Stimulated activated CD8-positive, alpha-beta memory T cell treated with anti-CD3 and anti-CD28 coated beads, Interleukin-15, amount 100 ng/mL, for 1 hour (primary cell): ENCODE results near the gene GRM4.

Experiments
- DNase-seq: peaks from one replicate; pipeline ENCODE4 v3.0.0-alpha.2; 2020; ENCODE audit warnings: low read depth

GRM4 gene

DNA sequence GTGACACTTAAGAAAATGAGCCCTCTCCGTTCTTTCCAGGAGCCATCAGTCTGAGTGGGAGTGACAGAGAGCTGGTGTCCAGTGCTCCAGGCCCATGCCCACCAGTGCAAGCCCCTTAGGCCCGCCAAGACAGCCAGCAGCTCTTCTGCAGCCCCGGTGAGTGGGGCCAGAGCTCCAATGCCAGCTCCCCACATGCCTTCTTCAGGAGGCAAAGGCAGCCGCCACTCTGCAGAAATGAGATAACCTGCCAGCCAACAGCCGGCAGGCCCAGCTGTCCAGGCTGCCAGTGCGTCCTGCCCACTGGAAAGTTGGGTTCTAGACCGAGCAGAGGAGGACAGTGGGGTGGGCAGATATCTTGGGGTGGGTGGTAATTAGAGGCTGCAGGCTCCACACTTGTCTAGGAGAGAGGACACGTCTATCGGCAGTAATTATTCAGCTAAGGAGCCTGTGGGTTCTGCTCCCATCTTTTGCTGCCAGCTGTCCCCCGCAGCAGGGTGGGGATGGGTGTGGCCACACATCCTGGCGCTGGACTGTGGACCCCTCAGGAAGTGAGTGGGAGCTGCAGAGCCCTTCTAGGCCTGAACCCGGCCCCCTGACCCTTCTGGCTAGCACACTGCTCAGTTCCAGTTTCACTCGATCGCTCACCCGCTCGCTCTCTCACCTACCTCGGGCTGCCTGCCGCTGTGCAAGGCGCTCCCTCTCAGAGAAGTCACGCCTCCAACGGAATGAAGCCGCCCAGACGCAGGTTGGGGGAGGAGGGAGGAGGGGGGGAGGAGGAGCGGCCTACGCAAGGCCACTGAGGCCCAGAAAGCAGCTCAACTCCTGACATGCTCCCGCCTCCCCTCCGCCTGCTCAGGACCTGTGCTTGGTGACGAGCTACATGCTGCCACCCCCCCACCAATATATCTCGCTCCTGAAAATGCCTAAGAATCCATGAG, 3.6 kb downstream of the GRM4 start:
- no peak for DNase-seq

DNA sequence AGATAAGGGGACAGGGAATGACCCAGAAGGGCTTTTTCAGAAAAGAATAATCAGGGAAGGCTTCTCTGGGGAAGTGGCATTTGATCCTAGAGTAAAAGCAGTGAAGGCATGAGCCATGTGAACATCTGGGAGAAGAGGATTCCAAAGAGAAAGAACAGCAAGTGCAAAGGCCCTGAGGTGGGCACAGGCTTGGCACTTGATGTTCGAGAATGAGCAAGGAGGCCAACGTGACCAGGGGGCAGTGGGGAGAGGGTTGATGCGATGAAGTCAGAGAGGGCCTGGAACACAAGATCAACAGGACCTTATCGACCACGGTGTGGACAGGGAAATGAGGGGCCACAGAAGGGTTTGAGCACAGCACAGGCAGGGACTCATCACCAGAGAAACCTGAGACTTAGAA, 5.8 kb downstream of the GRM4 start:
- DNase-seq = no peak

DNA sequence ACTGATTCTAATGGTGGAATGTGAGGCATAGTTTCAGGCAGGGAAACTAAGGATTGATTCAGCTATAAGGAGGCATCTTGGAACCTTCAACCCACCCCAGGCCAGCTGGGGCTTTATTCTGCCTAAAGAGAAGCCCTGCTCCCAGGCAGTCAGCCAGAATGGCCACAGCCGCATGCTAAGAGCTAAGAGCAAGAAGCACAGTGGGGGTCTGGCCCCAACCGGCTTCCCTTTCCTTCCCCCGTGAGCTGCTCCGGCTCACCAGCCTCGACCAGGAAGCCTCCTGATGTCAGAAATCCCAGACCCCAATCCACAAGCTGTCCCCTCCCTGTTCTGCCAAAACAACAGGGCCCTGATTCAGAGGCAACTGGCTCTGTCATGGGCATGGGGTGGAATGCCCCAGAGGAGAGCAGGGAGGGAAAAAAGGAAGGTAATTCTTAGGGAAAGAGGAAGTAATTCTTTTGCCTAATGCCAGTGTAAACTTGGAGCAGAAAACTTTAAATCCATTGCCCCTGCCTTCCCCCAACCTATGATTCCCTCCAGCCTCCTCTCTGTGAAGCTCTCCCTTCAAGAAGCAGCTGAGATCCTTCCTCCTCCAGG, 6.9 kb downstream of the GRM4 start:
- DNase-seq = no peak

DNA sequence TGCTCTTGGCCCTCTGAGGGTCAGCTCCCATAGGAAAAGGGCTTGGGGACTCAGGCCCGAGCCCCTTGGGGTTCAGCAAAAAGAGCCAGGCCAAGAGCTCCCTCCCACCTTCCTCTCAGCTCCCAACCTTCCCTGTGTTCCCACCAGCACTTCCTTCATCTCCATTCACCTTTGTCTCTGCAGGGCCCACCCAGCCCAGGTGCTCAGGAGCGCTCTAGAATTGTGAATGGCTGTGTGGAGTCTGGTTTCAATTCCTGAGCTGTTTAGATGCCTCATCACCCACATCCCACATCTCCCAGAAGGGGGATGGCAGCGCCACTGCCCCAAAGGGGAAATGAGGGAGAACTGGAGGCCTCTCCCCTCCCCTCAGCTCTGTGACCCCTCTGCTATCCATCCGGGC, 7.7 kb downstream of the GRM4 start:
- DNase-seq = no peak

DNA sequence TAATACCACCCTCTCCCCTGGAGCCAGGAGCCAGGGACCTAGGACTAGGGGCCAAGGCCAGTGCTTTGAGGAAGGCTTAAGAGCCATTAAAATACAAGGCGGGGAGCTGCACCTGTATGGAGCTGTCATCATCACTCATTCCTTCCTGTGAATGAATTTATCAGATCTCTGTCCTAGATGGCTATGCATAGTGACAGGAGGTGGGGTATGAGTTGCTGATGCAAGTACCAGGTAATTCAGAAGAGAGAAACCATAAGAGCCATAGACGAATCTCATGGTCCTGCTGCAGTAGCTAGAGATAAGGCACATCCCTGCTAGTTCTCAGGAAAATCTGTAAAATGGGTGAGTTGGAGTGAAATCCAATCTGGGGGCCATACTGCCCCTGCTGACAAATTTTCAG, 10.3 kb downstream of the GRM4 start:
- no peak for DNase-seq

DNA sequence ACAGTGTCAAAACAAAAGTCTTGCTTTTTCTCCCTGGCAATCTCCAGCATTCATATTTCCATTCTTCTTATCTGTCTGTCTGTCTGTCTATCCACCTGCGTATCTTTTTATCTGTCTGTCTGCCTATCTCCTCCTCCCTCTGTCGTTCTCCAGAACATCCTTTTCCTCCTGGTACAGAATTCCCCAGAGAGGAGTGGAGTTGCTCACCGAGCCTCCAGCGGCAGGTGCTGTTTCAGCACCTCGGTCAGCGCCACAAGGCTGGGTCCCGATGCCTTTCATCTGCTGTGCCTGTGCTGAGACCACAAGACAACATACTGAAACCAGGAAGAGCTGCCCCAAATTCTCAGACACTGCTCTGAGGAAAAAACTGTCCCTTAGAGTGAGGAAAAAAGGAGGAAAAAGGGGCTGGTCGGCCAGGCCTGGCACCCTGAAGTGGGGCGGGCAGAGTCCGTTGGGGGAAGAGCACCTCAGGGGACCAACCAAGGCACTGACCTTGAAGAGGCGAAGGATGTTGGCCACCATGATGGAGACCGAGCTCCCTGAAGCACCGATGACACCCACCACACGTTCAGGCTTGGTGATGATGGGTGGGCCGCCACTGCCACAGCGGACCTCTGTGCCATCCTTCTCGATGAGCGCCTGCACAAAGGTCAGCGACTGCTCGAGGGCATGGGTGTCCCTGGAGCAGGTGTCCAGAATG, 13.3 kb downstream of the GRM4 start:
- no peak for DNase-seq

DNA sequence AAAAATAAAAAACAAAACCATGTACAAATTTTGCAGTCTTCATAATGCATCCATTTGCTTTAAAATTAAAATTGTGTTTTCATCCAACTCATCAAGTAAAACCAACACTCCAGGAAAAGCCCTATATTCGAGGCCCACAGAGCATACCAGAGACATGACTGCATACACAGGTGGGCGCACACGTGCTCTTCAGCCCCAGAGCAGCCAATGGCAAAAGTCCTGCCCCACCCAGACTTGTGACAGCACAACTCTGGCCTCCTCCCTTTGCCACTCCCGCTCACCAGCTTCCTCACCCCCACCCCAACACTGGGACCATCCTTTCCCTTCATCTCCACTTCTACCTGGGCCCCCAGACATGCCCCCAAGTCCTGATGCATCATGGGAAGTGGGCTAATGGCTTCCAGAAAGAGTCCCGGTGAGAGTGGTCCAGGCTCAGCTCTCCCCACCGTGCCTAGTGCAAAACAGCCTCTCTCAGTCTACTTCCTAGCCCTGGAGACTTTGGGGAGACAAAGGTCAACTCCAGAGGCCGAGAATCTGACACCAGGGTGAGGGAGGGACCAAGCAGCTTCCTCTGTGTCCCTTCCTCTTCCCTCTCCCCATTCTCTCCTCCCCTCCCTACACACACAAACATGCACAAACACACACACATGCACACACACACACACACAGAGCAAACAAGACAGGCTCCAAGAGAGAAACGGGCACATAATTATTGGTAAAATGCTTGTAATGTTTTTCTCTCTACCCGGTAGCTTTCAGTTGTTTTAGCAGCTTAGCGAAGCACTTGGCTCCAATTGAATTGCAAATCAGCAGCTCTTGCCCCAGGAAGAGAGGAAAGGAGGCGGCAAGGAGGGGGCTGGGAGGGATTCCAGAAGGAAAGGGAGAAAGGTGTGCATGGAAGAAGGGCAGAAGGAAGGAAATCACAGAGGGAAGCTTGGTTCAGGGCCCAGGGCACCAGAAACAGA, 14.3 kb downstream of the GRM4 start:
- DNase-seq = no peak

DNA sequence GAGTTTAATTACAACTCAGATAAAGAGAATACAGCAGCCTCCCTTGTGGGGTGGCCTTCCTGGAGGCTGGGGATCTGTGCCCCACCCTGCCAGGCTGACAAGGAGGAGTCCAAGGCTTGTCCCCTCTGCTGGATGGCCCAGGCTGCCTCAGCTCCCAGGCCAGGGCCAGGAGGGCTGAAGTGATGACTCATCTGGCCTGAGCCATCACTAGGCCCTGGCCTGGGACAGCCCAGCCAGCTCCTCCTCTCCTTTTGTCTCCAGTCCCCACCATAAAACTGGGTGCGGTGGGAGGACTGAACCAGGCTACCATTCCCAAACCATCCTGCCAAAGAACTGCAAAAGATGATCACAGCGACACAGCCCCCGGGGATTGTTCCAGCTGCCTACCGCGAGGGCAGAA, 15.0 kb downstream of the GRM4 start:
- DNase-seq = no peak

DNA sequence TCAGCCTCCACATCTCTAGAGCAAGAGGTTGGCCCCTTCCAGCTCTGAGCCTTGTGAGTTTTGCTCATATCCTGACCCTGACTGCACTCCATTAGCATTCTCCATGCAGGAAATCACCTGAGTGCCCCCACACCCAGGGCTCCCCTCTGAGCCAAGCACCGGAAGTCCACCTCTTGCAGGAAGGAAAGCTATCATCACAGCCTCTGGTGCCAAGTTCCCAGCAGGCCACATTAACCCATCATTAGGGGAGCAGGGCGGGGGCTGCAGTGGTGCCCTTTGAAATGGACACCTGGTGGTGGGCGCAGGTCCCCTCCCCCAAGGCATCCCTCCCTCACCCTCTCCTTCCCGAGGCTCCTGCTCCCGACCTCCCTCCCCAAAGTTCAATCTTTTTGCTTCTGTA, 16.1 kb downstream of the GRM4 start:
- no peak for DNase-seq

DNA sequence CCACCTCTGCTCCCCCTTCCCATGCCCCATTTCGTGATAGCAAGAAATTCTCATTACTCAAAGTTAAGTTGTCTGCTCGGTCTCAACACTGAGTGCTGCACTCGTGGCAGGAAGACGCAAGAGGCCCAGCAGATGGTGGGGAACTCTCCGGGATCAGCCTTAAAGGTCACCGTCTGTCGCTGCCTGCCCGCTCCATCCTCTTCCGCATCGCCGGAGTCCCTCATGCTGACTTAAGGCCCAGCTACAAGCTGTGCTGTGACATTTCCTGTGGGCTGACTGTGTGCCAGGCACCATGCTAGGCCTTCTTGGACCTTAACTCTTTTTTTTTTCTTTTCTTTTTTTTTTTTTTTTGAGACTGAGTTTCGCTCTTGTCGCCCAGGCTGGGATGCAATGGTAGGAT, 17.8 kb downstream of the GRM4 start:
- no peak for DNase-seq

DNA sequence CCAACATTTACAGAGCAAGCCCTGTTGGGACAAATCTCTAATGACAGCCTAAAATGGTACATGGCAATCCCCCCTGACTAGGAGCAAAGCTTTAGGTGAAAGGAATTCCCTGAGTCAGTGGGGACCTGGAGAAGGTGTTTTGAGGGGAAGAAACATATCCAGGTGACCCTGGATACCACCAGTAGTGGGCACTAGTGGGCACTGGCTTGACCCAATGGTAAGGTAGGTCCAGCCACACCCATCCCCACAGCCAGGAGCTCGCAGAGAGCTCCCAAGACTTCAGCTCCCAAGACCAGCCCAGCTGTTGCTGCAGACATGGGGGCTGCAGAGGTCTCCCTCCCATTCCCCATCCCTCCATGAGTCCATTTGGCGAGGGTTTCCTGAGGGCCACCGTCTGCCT, 19.5 kb downstream of the GRM4 start:
- no peak for DNase-seq

DNA sequence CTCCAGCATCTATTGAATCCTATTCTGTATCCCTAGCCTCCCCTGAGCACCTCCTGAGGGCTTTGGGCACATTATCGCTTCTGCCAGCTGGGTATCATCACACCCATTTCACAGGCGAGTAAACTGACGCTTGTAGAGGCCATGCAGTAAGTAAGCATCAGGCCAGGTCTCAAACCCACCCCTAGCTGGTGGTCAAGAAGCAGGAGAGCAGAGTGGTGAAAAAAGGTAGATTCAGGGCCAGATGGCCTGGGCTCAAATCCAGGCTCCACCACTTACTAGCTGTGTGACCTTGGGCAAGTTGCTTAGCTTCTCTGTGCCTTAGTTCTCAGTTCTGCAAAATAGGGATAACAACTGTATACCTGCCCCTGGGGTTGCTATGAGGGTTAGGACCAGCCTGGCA, 19.9 kb downstream of the GRM4 start:
- no peak for DNase-seq

DNA sequence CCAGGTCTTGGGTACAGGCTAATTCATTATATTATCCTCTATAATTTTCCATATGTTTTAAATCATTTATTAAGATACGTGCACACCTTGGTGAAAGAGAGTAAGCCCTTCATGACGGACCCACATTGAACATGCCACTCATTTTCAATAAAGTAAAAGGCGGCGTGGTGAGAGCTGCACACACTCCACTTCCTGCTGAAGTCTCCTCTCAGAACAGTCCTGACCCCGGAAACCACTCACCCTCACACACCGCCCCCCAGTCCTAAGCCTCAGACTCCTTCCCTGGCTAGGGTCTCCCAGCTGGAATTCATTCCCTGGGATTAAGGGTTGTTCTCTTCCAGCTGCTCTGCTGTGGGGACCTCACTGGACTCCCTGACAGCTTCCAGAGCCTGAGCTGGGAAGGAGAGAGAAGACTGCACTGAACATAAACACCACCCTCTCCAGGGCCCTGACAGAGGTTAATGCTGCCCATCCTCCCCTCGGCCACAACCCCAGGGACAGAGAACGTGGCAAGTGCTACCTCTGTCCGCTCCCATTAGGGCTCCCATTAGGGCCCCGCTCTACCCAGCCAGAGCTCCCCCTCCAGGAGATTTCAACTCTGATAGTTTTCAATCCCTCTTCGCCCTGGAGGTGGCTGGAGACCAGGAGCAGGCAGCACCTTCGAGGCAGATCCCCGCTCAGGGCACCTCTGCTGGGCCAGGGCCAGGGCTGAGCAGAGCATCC, 24.8 kb downstream of the GRM4 start:
- DNase-seq = no peak

DNA sequence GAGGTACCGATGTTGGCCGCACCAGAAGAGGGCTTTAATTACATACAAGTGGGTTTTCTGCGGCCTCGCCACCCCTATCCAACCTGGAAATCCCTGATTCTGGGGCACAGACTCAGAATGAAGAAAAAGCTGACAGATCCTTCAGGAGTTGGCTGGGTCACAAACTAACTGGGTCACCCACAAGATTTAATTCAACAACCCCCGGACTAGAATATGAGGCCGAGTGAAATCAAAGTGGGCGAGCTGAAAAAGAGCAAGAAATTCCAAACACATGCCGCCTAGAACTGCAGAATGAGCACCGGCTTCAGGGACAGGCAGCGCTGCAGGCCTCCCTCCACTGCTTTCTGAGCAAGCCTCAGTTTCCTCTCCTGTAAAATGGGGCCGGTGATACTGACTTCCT, 30.0 kb downstream of the GRM4 start:
- DNase-seq = no peak

DNA sequence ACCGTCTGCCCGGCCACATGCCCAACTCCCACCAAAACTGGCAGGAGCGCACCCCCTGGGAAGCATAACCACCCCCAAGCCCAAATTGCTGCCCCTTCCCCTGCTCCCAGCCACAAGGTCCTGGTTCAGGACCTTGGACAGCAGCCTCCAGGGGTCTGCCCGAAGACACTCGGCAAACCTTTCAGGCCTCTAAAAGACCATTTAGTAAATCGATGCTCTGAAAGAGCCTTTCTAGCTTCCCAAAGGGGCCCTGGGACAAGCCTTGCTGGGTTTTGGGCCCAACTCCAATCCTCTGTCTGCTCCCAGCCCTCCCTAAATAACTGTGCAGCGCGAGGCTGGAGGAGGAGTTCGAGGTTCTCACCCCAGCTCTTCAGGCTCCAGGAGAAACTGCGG, 30.5 kb downstream of the GRM4 start:
- no peak for DNase-seq

DNA sequence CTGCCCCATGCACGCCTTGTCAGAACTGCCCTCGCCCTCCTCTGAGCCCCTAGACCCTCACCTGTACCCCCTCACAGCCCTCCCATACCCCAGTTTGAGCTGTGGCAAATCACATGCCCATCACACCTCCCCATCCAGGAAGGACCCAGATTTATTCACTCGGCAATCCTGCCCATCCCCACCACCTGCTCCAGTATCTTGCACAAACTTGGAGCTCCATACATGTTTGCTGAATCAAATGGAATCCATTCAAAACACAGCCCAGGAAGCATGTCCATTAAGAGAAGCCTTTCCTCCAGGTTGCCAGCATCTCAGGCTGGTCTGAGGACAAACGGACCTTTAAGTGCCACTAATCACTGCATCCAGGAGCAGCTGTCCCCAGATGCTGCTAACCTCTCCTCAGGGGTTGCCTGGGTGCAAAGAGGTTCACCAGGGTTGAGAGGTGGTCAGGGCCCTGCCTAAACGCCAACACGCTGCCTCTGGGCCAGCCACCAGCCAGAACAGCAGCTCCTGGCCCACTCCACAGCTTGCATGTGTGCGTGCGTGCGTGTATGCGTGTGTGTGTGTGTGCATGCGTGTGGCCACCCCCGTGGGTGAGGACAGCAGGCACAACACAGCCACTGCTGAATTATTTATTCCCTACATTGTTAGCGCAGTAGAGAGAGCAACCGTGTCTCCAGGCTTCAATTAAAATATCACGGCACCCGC, 31.0 kb downstream of the GRM4 start:
- DNase-seq = no peak

DNA sequence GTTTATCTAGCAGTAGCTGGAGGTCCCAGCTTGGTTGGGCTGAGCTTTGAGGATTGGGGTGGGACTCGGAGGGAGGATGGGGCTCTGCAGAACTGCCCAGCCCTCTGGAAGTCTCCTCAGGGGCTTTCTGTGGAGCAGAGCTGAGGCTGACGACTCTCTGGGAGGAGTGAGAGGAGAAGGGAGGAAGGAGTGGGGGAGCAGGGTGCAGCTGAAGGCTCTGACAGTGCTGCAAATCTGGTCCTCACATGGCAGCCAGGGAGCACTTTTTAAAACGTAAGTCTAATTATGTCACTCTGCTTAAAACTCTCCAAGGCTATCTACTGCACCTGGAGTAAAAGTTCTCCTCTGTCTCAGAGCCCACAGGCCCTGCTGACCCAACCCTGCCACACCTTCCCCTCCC, 32.4 kb downstream of the GRM4 start:
- DNase-seq = no peak

DNA sequence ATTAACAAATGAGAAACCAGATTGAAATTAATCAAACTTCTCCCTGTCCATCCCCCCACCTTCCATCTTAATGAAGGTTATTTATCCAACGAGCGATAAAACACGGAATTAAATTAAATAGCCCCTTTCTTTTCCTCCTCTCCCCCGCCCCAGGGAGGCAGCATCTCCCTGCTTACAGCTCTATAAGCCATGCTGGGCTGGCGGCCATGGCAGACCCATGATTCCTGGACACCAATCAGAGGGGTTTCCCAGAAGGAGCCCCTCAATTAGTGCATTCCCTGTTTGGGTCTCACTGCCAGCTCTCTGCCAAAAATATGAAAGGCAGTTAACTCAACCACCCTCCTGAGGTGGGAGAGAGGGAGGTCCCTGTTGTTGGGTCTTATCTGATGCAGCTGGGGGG, 33.8 kb downstream of the GRM4 start:
- DNase-seq = no peak

DNA sequence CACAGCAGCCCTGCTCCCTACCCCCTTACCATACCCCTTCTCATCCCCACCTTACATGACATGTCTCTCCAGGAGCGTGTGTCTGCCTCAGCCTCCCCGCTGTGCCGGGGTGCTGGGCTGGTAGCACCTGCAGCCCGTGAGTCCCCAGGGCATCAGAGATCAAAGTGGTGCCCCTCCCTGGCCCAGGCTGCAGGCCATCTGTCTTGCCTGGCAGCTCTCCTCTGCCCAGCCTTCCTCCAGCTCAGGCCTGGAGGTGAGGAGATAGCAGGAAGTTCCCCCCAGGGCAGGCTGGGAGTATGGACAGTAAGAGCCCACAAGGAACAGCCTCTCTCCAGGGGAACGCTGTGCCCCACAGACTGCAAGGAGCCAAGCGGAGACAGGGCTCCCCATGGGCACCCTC, 35.3 kb downstream of the GRM4 start:
- DNase-seq = no peak

DNA sequence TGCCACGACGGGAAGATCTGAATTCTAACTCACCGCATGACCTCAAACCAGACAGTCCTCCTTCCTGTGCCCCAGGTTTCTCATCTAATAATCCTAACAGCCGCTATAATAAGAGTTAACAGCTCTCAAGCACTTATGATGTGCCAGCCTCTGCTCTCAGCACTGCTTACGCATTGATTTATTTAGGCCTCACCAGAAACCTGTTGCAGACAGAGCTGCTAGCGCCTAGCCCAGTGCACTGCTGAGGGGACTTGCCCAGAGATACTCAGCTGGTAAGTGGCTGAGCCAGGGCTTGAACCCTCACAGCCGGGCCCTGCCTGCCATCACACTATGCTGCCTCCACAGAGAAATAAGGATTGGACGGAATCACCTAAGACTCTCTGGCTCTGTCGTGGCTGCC, 37.7 kb downstream of the GRM4 start:
- DNase-seq = no peak

DNA sequence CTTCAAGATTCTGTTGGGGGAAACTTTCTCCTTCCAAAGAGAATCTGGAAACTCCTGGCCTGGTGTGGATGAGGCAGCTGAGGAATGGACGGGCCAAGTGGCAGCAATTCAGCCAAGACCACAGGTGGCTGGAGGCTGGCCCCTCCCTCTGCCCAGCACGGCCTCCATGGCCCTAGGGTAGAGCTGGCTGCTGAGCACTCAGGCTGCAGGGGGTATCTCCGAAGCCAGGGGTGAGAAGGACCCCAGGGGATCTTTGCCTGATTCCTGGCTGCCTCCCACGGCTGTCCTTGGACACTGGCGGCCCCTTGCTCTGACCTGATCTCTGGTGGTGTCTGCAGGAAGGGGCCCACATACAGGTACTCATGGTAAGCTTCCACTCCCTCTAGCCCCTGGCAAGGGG, 39.0 kb downstream of the GRM4 start:
- DNase-seq = no peak
